T1000 (cell line): ENCODE data around the gene PKNOX2.

Source experiments
- DNase-seq: peaks from one replicate; lab custom pipeline; 2025; ENCODE audit warnings: mixed read lengths; lab: John Stamatoyannopoulos, UW

PKNOX2 gene

GRCh38 chr11:125262830-125263218 lies 98.3 kb downstream of the PKNOX2 start:
- DNase-seq, result no peak

- peak; percentile 70 for DNase-seq
Measured at GRCh38 chr11:125263268-125263790, 98.8 kb downstream of the PKNOX2 start.

GRCh38 chr11:125264100-125265022 lies 99.8 kb downstream of the PKNOX2 start:
- no peak for DNase-seq

- DNase-seq, result no peak
Measured at GRCh38 chr11:125267548-125267947, 103.0 kb downstream of the PKNOX2 start.

GRCh38 chr11:125268611-125269010 lies 104.1 kb downstream of the PKNOX2 start:
- no peak for DNase-seq

GRCh38 chr11:125270106-125270505 lies 105.6 kb downstream of the PKNOX2 start:
- no peak for DNase-seq

- DNase-seq, result no peak
Measured at GRCh38 chr11:125270711-125271110, 106.2 kb downstream of the PKNOX2 start.

GRCh38 chr11:125271483-125272091 lies 107.0 kb downstream of the PKNOX2 start:
- DNase-seq, result no peak

- DNase-seq, result no peak
Measured at GRCh38 chr11:125272092-125272491, 107.5 kb downstream of the PKNOX2 start.

GRCh38 chr11:125272821-125273220 lies 108.3 kb downstream of the PKNOX2 start:
- no peak for DNase-seq

GRCh38 chr11:125273519-125274000 lies 109.0 kb downstream of the PKNOX2 start:
- no peak for DNase-seq

GRCh38 chr11:125274309-125274708 lies 109.8 kb downstream of the PKNOX2 start:
- DNase-seq, result no peak

GRCh38 chr11:125274774-125275173 lies 110.2 kb downstream of the PKNOX2 start:
- DNase-seq, result no peak

GRCh38 chr11:125275905-125276618 lies 111.5 kb downstream of the PKNOX2 start:
- DNase-seq, result no peak

- no peak for DNase-seq
Measured at GRCh38 chr11:125276619-125276976, 112.0 kb downstream of the PKNOX2 start.

GRCh38 chr11:125279676-125280418 lies 115.3 kb downstream of the PKNOX2 start:
- DNase-seq, result no peak

GRCh38 chr11:125280646-125281045 lies 116.1 kb downstream of the PKNOX2 start:
- no peak for DNase-seq

GRCh38 chr11:125281831-125282595 lies 117.5 kb downstream of the PKNOX2 start:
- DNase-seq, result no peak

GRCh38 chr11:125282596-125282914 lies 118.0 kb downstream of the PKNOX2 start:
- DNase-seq, result no peak

GRCh38 chr11:125284245-125284850 lies 119.8 kb downstream of the PKNOX2 start:
- DNase-seq, result no peak

GRCh38 chr11:125285844-125286243 lies 121.3 kb downstream of the PKNOX2 start:
- DNase-seq, result no peak
